CD4-positive, alpha-beta T cell treated with Interleukin-10 for 1 hour (primary cell): Measurements from ENCODE around the gene SSPN.

Experiments used
- DNase-seq: peaks from one replicate; pipeline ENCODE4 v3.0.0-alpha.2; 2020

The SSPN gene, protein sequence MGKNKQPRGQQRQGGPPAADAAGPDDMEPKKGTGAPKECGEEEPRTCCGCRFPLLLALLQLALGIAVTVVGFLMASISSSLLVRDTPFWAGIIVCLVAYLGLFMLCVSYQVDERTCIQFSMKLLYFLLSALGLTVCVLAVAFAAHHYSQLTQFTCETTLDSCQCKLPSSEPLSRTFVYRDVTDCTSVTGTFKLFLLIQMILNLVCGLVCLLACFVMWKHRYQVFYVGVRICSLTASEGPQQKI

DNA sequence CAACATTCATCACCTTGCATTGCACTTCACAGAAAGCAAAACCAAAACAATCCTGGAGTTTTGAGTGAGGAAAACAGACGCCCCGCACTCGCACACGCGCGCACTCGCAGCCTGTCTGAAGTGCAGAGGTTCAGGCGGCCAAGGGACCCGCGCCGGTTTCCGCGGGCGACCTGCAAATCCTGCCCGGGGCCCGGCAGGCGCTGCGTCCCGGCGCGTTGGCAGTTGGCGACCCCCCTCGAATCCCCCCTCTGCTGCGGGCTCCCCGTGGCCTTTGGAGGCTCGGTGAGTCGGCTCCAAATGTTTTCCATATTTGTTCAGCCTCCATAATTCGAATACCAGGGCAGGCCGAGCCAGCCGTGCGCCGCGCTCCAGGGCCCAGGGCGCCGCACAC is at the start of gene SSPN:
TSS of gene SSPN (plus strand) at position 324 of the 391 bp plus-strand sequence. CDS start 100 bp downstream, outside the sequence.
- DNase-seq, result no peak

DNA sequence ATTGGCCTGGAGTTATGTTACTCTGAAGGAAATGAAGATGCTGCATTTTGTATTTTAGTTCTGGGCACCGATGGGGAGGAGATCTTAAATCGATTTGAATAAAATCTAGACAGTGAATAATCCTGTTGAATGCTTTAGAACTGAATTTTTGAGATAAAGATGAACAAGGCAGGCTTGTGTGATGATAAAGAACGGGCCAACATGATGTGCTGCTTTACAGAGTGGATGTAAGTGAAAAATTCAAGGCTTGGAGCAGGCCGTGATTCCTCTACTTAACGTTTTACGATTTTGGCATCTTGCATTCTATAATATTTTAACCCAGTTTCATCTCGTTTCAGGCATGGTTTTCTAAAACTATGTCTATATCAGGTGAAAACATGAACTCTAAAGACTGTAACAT is 47.1 kb upstream of the SSPN start:
- DNase-seq, result no peak

DNA sequence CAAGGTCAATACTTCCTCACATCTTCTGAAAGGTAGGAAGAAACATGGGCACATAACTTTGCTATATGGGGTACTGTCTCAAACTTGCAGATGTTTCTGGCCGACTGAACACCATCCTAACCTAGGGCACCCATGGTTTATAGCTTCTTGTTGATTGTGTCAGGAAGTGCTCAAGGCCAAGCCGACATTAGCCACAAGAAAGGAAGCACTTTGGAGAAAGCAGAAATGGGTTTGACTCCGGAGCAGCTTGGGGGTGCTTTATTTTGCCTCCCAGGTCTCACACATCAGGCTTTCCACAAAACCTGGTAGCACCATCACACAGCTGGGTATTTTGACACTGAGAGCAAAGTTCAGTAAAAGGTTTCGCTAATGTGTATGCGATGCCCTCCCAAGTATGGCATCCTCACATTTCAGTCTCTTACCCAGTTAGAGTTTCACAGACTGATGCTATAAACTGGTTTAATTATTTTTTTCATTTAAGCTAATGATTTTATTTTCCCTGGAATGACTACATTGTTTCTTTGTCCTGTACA is 45.3 kb upstream of the SSPN start:
- no peak for DNase-seq

DNA sequence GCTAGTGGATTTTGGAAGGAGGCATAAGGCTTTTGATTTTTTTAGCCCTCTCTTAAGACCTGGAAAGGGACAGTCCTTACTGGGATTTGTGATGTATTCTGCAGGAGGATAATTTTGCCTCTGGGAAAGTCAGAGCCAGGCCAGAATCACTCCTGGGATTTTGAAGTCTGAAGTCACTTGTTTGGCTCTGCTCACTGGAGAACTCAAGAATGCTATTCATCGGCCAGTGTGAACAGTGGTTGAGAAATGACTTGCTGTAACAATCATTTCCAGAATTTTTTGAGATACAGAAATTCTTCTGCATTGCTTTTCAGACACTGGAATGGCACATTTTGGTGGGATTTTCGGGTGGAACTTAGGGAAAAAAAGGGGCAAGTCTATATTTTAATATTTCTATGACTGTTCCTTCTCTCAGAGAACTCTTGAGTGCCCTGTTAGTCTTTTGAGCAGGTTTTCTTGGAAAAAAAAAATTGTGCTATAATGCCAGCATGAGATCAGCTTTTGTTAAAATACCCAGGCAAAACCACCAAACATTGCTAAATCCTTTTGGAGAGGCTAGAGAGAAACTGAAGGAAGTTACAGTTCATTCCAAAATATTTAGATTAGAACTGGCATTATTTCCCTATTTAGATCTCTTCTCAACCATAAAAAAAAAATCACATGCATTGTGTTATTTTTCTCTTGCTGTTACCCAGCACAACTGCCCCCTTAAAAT is 44.5 kb upstream of the SSPN start:
- no peak for DNase-seq

DNA sequence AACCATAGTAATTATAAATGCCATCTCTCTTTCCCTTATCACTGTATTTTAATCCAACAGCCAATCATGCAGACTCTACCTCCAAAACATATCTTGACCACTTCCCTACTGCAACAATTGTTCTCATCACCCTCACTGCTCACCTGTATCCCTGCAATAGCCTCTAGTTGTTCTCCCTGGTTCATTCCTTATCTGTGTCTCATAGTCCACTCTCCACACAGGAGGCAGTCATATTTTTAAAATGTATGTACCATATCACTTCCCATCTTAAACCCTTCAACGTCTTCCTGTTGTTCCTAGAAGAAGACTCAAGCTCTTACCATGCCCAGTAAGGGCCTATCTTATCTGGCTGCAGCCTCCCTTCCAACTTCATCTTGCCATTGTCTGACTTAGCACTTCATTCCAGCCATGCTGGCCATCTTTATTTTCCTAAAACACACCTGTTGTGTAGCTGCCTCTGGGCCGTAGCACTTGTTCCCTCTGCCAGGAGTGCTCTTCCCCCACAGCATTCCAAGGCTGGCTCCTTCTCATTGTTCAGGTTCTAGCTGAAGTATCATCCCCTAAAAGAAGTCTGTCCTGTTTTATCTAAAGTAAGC is 42.8 kb upstream of the SSPN start:
- DNase-seq, result no peak

DNA sequence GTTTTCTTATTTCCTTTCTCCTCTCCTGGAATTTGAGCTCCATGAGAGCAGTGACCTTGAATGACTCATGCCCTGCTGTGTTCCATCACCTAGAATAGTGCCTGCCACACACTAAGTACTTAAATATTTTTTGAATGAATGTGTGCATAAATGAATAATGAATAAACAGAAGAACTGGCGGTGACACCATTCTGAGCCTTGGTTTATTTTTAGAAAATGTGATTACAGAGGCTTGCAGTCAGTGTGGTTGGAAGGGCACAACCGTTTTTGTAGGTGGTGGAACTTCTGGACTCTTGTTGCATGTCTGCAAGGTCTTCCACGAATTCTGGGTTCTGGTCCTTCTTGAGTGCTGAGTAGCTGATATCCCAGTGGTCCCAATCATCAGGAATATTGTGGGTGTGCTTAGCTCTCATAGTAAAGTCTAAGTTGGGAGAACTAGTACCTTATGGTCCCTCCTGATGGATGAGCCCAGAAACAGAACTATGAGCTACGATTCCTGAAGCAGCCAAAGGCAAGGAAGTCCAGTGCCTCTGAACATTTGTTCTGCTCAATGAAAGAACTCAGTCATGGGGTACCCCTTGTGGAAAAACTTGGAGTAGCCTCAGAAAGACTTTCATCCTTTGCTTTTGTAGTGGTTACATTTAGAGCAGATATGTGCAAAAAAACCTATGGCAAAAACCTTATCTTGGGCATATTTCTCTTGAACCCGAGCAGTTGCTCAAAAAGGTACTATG is 41.8 kb upstream of the SSPN start:
- no peak for DNase-seq

DNA sequence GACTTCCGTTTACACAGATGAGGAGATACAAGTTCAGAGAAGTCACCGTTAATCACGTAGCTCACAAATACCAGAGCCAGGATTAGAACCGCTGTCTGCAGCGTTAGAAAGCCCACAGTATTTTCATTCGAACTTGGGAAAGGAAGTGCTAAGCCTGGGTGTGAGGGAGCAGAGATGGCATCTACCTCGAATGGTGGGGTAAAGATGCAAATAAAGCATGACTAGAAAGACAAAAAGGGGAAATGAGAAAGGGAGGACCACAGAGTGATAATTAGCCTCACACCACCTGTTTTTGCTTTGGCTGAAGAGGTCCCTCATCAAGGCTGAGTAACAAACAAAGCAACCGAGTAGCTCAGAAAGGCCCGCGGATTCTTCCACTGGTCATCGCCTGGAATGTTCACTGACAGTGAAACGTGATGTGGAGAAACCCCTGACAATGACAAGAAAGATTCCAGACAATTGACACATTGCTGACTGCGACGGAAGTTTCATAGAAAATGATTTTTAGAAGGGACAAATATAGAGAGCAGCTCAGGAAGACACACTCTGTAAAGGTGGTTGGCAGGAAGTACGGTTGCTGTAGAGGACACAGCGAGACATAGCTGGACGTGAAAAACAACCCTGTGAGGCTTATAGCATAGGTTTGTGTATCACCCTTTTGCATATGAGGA is 39.0 kb upstream of the SSPN start:
- no peak for DNase-seq

DNA sequence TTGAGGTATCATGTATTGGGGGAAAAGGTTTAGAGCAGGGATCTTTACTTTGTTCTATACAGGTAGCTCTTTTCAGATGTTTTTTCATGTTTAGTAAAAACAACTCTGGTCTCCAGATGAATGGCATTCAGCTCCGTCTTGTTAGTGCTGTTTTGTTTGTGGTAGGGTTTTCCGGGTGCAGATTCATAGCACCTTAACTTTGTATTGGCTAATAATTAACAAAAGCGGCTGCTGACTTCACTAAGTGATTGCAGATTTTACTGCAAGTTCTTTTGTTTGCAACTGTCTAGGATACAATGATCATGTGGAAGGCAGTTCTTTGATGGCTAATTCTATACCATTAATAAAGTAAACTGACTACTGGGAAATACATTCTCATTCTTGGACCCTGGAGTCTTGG is 38.4 kb upstream of the SSPN start:
- no peak for DNase-seq

DNA sequence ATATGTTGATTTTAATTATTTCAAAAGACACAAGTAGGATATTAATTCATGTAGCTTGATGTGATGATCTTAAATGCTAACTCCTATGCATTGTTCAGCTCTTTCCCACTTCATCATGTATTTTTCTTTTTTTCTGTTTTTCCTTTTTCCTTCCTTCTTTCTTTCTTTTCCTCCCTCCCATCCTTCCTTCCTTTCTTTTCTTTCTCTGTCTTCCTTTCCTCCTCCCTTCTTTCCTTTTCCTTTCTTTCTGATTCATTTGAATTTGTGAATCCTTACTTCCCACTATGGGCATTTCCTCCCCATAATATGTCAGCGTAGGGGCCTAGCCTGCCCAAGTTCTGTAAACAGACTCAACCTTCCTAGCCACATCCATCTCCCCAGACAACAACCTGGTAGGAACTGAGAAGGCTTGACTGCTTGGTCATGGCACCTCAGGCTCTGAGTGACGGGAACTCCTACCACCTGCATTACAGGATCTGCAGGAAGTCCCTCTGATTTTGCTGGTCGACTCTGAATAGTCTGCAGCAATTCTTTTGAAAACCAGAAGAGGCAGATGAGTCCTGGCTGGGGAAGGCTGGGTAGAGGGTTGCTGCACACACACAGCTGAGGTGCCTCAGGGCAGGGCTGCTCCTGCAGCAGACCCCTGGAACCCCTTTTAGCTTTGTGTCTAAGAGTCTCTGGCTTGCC is 37.2 kb upstream of the SSPN start:
- DNase-seq, result no peak

DNA sequence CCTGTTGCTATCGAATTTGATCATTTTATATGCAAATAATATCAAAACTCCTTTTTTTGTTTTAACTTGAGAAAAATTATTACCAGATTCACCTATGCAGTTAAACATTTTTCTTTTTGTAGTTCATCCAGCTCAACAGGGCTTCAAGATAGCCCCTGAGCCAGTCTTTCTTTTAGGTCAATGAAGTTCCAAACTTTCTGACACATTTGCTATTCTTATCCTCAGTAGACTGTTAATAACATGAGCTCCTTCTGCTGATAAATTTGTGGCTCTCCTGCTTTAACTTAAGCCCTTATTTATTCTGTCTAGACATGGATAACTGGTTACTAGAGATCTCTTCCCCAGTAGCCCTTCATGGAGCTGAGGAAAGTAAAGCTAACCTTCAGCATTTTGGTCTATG is 33.2 kb upstream of the SSPN start:
- DNase-seq, result no peak

DNA sequence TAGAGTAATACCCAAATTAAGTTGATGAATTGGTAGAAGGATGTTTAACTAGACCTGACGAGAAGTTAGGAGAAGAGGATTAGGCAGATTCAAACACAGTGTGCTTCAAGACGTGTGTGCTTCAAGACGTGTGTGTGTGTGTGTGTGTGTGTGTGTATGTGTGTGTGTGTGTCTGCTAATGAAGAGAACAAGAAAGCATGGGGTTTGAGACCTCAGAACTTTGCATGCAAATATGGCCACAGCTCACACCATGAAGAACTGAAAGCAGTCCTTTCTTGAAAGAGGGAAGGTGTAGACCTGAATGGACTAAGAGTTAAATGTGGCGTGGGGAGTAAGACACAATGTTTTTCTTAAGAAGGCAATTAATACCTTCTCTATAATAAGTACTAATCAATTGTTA is 32.5 kb upstream of the SSPN start:
- no peak for DNase-seq

DNA sequence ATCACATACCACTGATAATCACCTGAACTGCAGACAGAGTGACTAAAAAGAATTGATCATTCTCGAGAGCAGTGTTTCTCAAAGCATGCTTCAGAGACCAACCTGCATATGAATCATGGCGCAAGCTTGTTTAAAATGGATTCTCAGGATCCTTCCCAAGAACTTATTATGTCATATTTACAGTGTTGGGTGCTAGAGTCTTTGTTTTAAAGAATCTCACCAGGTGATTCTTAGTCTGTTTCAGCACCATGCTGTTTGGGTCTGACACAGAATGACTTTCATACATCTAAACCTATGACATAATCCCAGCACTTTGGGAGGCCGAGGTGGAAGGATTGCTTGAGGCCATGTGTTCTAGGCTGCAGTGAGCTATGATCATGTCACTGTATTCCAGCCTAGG is 31.3 kb upstream of the SSPN start:
- no peak for DNase-seq

DNA sequence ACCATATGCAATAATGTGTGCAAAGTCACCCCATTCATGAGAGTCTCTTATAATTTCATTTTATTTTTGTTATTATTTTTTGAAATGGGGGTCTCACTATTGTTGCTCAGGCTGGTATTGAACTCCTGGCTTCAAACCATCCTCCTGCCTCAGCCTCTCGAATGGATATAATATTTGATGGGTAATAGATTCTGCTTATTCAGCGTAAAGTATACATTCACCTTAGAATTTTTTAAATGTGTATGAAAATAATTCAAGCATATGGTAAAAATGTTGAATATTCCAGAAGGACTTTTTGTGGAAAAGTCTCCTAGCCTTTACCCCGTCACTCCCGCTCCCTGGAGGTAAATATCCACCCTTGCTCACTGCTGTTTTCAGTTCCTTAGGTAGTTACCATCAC is 23.4 kb upstream of the SSPN start:
- no peak for DNase-seq

DNA sequence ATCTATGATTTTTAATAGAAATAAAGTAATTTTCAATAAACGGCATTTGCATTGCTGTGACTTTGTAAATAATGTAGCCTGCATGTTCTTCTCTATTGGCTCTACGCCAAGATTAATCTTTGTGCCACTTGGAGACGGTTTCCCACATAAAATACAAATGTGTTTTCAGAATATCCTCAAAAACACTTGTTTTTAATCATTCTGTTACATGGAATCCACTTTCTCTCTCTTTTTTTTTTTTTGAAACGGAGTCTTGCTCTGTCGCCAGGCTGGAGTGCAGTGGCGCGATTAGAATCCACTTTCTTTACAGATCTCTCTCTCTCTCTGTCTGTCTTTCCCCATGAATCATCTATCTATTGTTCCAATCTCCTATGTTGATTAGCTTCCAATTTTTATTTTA is 22.8 kb upstream of the SSPN start:
- no peak for DNase-seq

DNA sequence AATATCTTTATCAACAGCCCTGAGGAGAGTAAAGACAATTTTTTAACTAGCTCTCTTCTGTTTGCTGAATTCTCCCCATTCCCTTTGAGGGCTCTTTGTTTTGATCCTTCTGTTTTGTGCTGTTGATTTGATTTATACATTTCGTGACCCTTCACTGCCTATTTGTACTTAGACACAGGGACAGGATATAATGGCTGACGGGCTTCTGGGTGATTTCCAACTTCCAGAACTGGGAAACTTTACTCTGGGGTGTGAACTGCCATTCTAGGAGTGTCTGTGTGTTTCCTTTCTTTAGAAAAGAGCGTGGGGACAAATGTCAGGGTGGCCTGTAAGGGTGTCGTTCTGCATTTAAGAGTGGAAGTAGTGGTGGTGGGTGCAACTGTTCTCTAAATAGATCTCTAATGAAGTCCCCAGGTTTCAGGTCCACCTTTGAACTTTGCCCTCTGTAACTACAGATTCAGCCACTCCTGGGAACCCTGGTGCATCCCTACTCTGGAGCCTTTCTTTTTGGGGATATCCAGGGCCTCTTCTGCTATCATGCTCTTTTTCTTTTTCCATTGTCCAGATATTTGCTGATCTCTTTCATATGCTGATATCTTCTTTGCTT is 22.3 kb upstream of the SSPN start:
- no peak for DNase-seq

DNA sequence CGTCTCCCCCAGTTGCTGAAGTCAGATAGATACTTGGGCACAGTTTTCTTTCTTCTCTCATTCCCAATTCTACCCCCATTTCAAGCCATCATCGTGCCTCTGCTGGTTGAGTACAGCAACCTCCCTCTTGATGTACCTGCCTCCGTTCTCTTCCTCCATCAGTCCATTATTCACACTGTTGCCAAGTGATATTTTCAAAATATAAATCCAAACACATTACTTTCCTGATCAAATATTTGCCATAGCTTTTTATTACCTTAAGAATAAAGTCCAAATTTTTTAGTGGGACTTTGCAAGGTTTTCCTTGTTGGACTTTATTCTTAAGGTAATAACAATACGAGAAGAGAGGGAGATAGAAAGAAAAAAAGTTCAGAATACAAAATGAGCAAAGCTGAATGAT is 18.6 kb upstream of the SSPN start:
- no peak for DNase-seq

DNA sequence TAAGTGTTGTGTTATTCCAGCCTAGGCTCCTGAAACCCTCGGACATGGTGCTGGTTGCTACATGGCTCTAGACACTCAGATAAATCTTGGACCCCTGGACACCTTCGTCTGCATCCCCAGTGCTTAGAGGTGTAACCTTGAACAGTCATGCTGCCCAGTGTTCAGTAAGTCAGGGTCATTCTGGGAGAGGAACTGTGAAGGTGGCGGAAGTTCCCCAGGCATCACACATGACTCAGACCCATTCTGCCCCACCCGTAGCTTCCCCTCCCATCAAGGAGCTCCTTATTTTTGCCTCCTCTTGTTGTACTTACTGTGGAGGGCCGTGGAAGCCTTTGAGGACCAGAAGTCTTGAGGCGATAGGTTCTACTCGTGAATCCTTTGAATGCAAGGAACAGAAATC is 18.1 kb upstream of the SSPN start:
- DNase-seq, result no peak

DNA sequence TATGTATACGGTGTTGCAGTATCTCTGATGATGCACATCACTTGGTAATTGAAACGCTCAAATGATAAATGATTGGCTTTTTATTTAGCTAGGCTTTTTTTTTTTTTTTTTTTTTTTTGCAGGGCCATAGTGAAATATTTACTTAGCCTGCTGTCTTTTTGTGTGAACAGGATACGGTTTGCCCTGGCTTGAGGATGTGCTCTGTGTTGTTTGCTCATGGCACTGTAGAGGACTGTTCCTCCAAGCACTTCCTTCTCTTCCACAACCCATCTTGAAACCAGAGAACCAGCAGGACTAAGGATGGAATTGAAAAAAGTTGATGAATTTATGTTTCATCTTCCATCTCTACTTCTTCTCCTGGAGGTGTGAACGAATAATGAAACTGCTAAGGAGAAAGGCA is 15.5 kb upstream of the SSPN start:
- no peak for DNase-seq

DNA sequence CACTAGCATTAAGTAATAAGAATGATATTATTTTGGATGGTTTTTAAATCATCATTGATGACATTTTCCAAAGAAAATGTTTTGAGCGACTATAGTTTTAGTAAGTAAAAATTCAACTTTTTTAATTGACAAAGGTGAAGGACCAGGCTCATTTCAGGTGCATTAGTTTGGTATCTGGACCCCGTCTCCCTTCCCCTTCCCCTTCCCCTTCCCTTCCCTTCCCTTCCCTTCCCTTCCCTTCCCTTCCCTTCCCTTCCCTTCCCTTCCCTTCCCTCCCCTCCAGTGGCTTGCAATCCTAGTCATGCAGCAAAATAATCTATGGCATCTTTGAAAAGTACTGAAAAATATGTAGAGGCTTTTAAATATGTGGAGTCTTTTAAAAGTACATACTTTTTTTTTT is 13.0 kb upstream of the SSPN start:
- DNase-seq, result no peak

DNA sequence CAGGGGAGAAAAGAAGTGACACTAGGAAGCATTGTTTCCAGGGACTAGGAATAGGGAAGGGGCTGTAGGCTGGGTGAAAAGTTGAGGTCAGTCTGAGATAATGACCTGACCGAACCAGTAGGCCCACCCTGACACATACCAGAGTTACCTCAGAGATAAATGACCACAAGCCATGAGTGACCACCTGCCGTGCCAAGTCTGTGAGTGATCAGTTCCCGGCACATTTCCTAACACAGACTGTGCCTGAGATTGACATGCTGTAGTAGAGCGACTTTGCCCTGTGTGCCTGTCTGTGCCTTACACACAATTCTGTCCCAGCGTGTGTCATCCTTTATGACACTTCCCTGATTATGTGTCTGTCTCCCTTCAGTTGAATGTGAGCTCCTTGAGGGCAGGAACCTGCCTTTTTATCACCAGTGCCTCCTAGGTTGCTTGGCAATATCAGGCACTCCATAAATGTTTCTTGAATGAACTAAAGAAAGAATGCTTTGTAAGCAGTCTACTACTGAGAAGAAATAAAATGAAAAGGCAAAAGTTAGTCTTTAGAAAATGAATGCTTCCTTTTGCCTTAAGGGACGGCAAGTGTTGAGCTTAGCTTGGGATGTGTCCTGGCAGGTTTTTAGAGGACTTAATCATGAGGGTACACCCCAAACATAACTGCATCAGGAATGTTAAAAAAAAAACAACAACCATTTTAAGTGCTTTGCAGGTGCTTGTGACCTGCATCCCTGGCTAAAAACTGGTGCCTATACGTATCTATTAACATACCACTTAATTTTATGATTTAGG is 9.6 kb upstream of the SSPN start:
- DNase-seq, result no peak
